GM12892 (cell line): ENCODE data around the gene KRTAP5-2.

ENCODE experiments used
- POLR2A ChIP-seq: IDR thresholded peaks from 2 replicates; pipeline ENCODE4 v1.6.1; 2011; ENCODE audit warnings: low read depth, low read length, control low read depth
- POLR2AphosphoS5 ChIP-seq: IDR thresholded peaks from 2 replicates; pipeline ENCODE4 v1.6.1; 2011; ENCODE audit warnings: low read depth, low read length, control low read depth

- TF ChIP-seq POLR2A (no peak), POLR2AphosphoS5 (no peak)
These were observed at the start of gene KRTAP5-2 for GRCh38 chr11:1597994-1598380.
